Upper lobe of left lung (tissue), 6 donors: ENCODE data around the gene NDUFA6. TPM values are rescaled to one million over a fixed set of nuclear protein-coding genes. Genes with fewer than 3 reads are reported as not detected.
"Not testable (repeated sequence)": the region's sequence is repeated elsewhere in the genome, so short reads cannot be mapped to it uniquely, and the experiment has no call there.

ENCODE experiments used
- ATAC-seq, 2 donors: fragments of 200-7000 bp; cut with Tn5 transposase; one replicate each; pipeline ENCODE4 v1.9.1; 2022; ENCODE audit warnings: mild to moderate bottlenecking in 2 of 2, moderate library complexity in 2 of 2; ENCODE audit not compliant: low FRiP score in 2 of 2
- DNase-seq, 2 donors: peaks; one replicate each; pipeline ENCODE4 v3.0.0-alpha.2; 2019 to 2020
- H3K27ac ChIP-seq, 4 donors: fragments of 200-600 bp; sonication (generic); one replicate each; pipeline ENCODE4 v1.5.1; 2016 to 2019
- H3K27me3 ChIP-seq, 4 donors: fragments of 200-600 bp; sonication (generic); one replicate each; pipeline ENCODE4 v1.5.1; 2017 to 2019
- H3K36me3 ChIP-seq, 4 donors: fragments of 200-600 bp; sonication (generic); one replicate each; pipeline ENCODE4 v1.5.1; 2016 to 2019
- H3K4me1 ChIP-seq, 4 donors: fragments of 200-600 bp; sonication (generic); one replicate each; pipeline ENCODE4 v1.5.1; 2018 to 2019
- H3K4me3 ChIP-seq, 4 donors: fragments of 200-600 bp; sonication (generic); one replicate each; pipeline ENCODE4 v1.5.1; 2017 to 2019; ENCODE audit warnings: mild to moderate bottlenecking in 2 of 4, moderate library complexity in 1 of 4
- H3K9me3 ChIP-seq, 4 donors: fragments of 200-600 bp; sonication (generic); one replicate each; pipeline ENCODE4 v1.5.1; 2018 to 2019
- EP300 ChIP-seq, 4 donors: sonication (generic); formaldehyde crosslinking; IDR thresholded peaks; one replicate each; pipeline ENCODE4 v1.5.1; 2017; ENCODE audit warnings: antibody characterized with exemption in 4 of 4, control low read depth in 2 of 4
- POLR2A ChIP-seq, 4 donors: fragments of 450-650 bp; IDR thresholded peaks; one replicate each; pipeline ENCODE4 v1.5.1; 2016 to 2017; ENCODE audit warnings: antibody characterized with exemption in 4 of 4, mild to moderate bottlenecking in 2 of 4
- POLR2AphosphoS5 ChIP-seq, 2 donors: sonication (generic); formaldehyde crosslinking; IDR thresholded peaks; one replicate each; pipeline ENCODE4 v1.5.1; 2017; ENCODE audit warnings: antibody characterized with exemption in 2 of 2
- WGBS, 2 donors: methylation state at CpG; one replicate each; pipeline ENCODE4 v1.1.5; 2017 to 2018; 5-methylcytosine and 5-hydroxymethylcytosine counted together
- total RNA-seq, 6 donors: library from RNA; depleted of rRNA in 4 of 6; stranded (reverse); fragments of >200 nt in 4 of 6; gene quantifications; one replicate each; pipeline versions ENCODE4 v1.1.0 to v1.2.1, GENCODE V29; 2016 to 2021
- TF ChIP-seq, protein P1 (sequence below), 6 experiments: fragments of 450-650 bp in 4 of 6; fragments of 200-600 bp in 2 of 6; sonication (generic) in 2 of 6; IDR thresholded peaks; one replicate each; pipeline ENCODE4 v1.5.1; 2016 to 2019; ENCODE audit warnings: antibody characterized with exemption in 6 of 6
- donor health status: DM: no; HTN: no; CAD: no; lungs with moderate emphysema.
- donor health status: DM: no; HTN: yes; CAD: no; lungs with severe emphysema.

The NDUFA6 gene
- total RNA-seq, 6 donors from 2014 or later: 7.3 to 51.4 (median 46.4) TPM

DNA sequence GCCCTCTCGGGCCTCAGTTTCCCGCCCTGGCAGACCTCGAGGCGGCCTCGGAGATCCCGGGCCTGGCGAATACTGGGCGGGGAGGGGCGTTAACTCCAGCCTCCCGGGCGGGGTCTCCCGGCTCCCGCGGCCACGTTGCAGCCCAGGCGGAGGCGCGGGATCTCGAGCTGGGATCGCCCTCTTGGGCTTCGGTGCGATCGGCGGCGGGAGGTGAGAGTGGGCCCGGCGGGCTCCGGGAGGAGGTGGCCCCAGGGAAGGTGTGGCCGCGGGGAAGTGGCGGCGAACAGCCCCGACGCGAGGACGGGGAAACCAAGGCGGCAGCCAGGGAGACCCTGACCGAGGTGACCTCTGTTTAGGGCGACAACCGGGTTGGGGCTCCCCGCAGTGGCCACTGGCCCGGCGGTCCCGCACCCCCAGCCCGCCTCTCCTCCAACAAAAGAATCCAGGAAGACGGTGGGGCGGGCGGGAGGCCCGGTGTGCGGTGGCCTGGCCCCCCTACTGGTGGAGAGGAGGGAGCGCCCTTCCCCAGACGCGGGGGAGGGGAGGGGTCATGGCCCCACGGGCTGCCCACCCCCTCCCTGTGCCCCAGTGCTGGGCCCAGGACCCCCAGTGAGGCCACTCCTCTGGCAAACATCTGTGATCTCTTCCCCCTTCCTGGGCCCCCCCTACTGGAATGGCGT, 16.3 kb downstream of the NDUFA6 start, which contains the start of gene PHETA2:
TSS of gene PHETA2 (plus strand) at position 117 of the 680 bp plus-strand sequence. CDS start 3,046 bp downstream, outside the sequence.
- H3K9me3 ChIP-seq: no peaks in the 10 kb centered on the region
- no peaks in the 10 kb centered on the region for H3K27me3 ChIP-seq
- peak within 1 kb of the TSS; percentile 61 to 81 (median 76) for H3K4me3 ChIP-seq
- ATAC-seq: peak in 1 of 2 donors; percentile 50
- DNase-seq: peak; percentile 58 to 91
- TF ChIP-seq, protein P1, sequence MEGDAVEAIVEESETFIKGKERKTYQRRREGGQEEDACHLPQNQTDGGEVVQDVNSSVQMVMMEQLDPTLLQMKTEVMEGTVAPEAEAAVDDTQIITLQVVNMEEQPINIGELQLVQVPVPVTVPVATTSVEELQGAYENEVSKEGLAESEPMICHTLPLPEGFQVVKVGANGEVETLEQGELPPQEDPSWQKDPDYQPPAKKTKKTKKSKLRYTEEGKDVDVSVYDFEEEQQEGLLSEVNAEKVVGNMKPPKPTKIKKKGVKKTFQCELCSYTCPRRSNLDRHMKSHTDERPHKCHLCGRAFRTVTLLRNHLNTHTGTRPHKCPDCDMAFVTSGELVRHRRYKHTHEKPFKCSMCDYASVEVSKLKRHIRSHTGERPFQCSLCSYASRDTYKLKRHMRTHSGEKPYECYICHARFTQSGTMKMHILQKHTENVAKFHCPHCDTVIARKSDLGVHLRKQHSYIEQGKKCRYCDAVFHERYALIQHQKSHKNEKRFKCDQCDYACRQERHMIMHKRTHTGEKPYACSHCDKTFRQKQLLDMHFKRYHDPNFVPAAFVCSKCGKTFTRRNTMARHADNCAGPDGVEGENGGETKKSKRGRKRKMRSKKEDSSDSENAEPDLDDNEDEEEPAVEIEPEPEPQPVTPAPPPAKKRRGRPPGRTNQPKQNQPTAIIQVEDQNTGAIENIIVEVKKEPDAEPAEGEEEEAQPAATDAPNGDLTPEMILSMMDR (IDR thresholded peaks at IDR 0.05): peak; percentile 36 to 80 (median 66)
- TF ChIP-seq POLR2AphosphoS5 (IDR thresholded peaks at IDR 0.05) (peak; percentile 8 to 32), POLR2A (IDR thresholded peaks at IDR 0.05) (peak in 2 of 4 donors; percentile 48 to 53), EP300 (IDR thresholded peaks at IDR 0.05) (no peak)
- H3K27ac ChIP-seq: peak within 1 kb of the TSS; percentile 86 to 97 (median 96)
- WGBS, 2 donors: 1 to 3% methylated on average over 2 to 29 of the region's 55 CpGs
- H3K4me1 ChIP-seq: peaks cover 41 to 56% (median 45%) of the 10 kb centered on the region in 4 donors
- peaks cover 0 to 30% (median 11%) of the 10 kb centered on the region in 4 donors for H3K36me3 ChIP-seq

DNA sequence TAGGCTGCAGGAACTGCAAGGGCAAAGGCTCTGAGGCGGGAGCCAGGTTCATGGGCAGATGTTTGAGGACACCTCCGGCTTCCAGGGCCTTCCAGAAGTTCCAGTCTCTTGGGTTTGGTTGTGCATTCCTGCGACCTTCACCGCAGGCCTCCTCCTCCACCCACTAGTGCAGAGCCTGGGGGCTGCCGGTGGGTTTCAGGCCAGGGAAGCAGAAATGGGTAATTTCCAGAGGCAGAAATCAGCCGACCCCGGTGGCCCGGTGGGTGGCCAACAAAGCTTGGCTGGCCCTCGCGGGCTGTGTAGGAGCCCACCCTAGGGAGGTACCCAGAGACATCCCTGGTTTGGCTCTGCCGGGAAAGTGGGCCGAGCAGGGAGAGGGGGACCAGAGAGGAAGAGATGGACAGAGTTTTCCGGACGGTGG, 16.9 kb downstream of the NDUFA6 start:
- no peak for ATAC-seq
- WGBS, 2 donors: 77 to 78% methylated on average over 10 to 14 of the region's 14 CpGs
- DNase-seq: no peak
- Histone ChIP-seq H3K36me3 (peaks cover 0 to 30% (median 11%) of the 10 kb centered on the region in 4 donors), H3K27ac (peak overlapping the region; percentile 86 to 97 (median 96)), H3K4me1 (peaks cover 37 to 56% (median 41%) of the 10 kb centered on the region in 4 donors), H3K9me3 (no peaks in the 10 kb centered on the region), H3K4me3 (peak overlapping the region in 3 of 4 donors; percentile 75 to 81 (median 76)), H3K27me3 (no peaks in the 10 kb centered on the region)
- no peak for TF ChIP-seq POLR2AphosphoS5 (IDR thresholded peaks at IDR 0.05)

DNA sequence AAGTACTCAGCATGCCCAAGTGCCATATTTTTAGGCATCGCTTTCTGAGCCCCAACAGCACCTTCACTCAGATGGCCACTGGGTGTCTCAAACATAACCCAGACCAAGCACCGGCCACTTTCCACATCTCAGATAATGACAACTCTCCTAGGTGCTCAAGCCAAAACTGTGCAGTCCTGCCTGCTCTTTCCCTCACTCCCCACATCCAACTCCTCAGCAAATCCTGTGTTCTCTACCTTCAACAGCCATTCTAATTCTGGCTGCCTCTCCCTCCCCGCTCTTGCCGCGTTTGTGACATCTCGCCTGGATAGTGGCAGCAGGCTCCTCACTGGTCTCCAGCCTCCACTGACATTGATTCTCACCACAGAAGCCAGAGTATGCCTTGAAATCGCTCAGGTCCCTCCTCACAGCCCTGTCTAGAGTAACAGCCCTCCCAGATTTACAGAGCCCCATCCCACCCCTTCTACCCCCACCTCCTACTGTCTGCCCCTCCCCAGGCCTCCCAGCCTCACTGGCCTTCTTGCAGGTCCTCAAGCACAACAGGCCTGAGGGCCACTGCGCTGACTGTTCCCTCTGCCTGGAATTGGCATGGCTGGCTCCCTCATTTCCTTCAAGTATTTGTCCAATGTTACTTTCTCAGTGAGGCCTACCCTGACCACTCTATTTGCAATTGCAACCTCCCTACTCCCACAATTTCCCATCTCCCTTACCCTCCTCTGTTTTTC, 17.8 kb downstream of the NDUFA6 start:
- TF ChIP-seq POLR2AphosphoS5 (IDR thresholded peaks at IDR 0.05): no peak
- TF ChIP-seq, protein P1 (IDR thresholded peaks at IDR 0.05): no peak
- no peak for TF ChIP-seq POLR2A (IDR thresholded peaks at IDR 0.05)
- TF ChIP-seq EP300 (IDR thresholded peaks at IDR 0.05): no peak
- peaks cover 0 to 26% (median 14%) of the 10 kb centered on the region in 4 donors for H3K36me3 ChIP-seq
- no peaks in the 10 kb centered on the region for H3K9me3 ChIP-seq
- no peak overlapping the region for H3K27ac ChIP-seq
- peaks cover 32 to 53% (median 36%) of the 10 kb centered on the region in 4 donors for H3K4me1 ChIP-seq
- no peak for ATAC-seq
- 81 to 86% methylated on average over 8 of the region's 8 CpGs for WGBS, 2 donors
- H3K27me3 ChIP-seq: no peaks in the 10 kb centered on the region
- no peak for DNase-seq
- no peak overlapping the region for H3K4me3 ChIP-seq

DNA sequence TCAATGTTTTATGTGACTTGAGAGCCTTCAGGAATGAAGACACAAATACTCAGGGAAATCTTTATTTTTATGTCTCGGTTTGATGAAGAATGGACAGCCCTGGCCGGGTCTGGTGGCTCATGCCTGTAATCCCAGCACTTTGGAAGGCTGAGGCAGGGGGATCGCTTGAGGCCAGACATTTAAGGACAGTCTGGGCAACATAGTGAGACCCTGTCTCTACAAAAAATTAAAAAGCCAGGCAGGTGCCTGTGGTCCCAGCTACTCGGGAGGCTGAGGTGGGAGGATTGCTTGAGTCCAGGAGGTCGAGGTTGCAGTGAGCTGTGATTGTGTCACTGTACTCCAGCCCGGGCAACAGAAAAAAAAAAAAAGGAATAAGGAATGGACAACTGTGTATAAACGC, 19.1 kb downstream of the NDUFA6 start:
- Histone ChIP-seq H3K27ac (peak overlapping the region; percentile 86 to 91 (median 88)), H3K36me3 (peaks cover 0 to 26% (median 16%) of the 10 kb centered on the region in 4 donors), H3K4me3 (peak overlapping the region in 2 of 4 donors; percentile 75 to 87), H3K4me1 (peaks cover 32 to 53% (median 36%) of the 10 kb centered on the region in 4 donors)
- not testable (repeated sequence) for H3K9me3 ChIP-seq, ATAC-seq, DNase-seq, H3K27me3 ChIP-seq
- WGBS, 2 donors: 73 to 81% methylated on average over 7 of the region's 7 CpGs

DNA sequence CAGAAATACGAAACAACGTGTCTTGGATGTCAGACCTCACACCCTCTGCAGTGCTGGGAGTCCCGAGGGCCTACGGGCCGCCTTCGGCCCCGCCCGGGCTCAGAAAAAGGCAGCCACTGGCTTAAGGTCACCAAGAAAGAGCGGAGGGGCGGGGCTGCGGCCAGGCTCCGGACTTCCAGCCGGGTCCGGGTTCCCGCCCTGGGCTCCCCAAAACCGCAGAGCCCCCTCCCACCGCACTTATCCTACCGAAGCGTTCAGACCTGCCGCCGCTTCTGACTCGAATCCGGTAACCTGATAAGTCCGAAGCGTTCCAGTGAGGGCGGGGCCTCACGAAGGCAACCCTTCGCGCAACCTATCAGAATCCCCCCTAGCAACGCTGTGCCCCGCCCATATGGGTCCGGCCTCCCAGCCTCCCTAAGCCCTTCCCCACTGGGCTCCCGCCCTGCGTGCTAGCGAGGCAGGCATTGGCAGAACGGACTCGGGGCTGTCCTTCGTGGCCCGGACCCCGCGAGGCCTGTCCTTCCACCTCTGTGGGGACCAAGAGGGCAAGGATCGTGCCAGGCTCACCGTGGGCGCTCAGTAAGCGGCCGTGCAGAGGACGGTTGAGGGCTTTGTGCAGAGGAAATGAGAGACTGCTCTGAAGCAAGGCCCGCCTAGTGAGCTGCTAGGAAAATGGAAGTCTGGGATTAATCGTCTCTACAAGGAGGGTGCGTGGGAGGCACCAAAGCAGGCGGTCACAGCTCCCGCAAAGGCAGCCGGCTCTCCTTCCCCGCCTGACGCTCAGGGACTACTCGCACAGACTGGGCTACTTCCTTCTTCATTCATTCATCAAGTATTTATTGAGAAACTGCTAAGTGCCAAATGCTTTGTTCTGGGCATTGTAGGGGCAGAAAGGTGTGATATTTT, 19.8 kb downstream of the NDUFA6 start, which contains the start of gene NAGA:
TSS of gene NAGA (minus strand) at position 296 of the 906 bp plus-strand sequence. CDS start 515 bp downstream, outside the sequence.
- Histone ChIP-seq H3K27me3 (no peaks in the 10 kb centered on the region), H3K27ac (peak within 1 kb of the TSS; percentile 86 to 91 (median 88)), H3K4me1 (peaks cover 32 to 53% (median 36%) of the 10 kb centered on the region in 4 donors), H3K4me3 (peak within 1 kb of the TSS; percentile 44 to 87 (median 64)), H3K9me3 (no peaks in the 10 kb centered on the region), H3K36me3 (peaks cover 0 to 26% (median 23%) of the 10 kb centered on the region in 4 donors)
- peak; percentile 94 to 99 for DNase-seq
- WGBS, 2 donors: 1 to 2% methylated on average over 24 to 53 of the region's 56 CpGs
- ATAC-seq: peak; percentile 96 to 97
- TF ChIP-seq POLR2A (IDR thresholded peaks at IDR 0.05) (peak in 3 of 4 donors; percentile 8 to 91 (median 63)), EP300 (IDR thresholded peaks at IDR 0.05) (no peak), POLR2AphosphoS5 (IDR thresholded peaks at IDR 0.05) (peak; percentile 87 to 97)
- TF ChIP-seq, protein P1 (IDR thresholded peaks at IDR 0.05): no peak
